HEK293 (cell line): ENCODE results near the gene SH3BP5.

Source experiments
- AEBP2 ChIP-seq: fragments of 450-650 bp; formaldehyde crosslinking; IDR thresholded peaks from 2 replicates; pipeline ENCODE4 v1.5.1; 2016; ENCODE audit warnings: missing biosample characterization, missing genetic modification characterization, borderline replicate concordance
- CTCF ChIP-seq: fragments of 450-650 bp; formaldehyde crosslinking; IDR thresholded peaks from 2 replicates; pipeline ENCODE4 v1.5.1; 2016; ENCODE audit warnings: missing biosample characterization, missing genetic modification characterization
- REST ChIP-seq: fragments of 450-650 bp; formaldehyde crosslinking; IDR thresholded peaks from 2 replicates; pipeline ENCODE4 v1.5.1; 2016; ENCODE audit warnings: missing biosample characterization, missing genetic modification characterization
- SP2 ChIP-seq: fragments of 450-650 bp; formaldehyde crosslinking; IDR thresholded peaks from 2 replicates; pipeline ENCODE4 v1.5.1; 2016; ENCODE audit warnings: missing biosample characterization, missing genetic modification characterization
- YY1 ChIP-seq: fragments of 450-650 bp; formaldehyde crosslinking; IDR thresholded peaks from 2 replicates; pipeline ENCODE4 v1.5.1; 2018; ENCODE audit warnings: missing biosample characterization, missing genetic modification characterization
- ZBTB7A ChIP-seq: fragments of 450-650 bp; formaldehyde crosslinking; IDR thresholded peaks from 2 replicates; pipeline ENCODE4 v1.5.1; 2016; ENCODE audit warnings: low read depth, missing biosample characterization, missing genetic modification characterization
- ZNF704 ChIP-seq: fragments of 450-650 bp; formaldehyde crosslinking; IDR thresholded peaks from 2 replicates; pipeline ENCODE4 v1.5.1; 2016; ENCODE audit warnings: missing biosample characterization, missing genetic modification characterization

DNA sequence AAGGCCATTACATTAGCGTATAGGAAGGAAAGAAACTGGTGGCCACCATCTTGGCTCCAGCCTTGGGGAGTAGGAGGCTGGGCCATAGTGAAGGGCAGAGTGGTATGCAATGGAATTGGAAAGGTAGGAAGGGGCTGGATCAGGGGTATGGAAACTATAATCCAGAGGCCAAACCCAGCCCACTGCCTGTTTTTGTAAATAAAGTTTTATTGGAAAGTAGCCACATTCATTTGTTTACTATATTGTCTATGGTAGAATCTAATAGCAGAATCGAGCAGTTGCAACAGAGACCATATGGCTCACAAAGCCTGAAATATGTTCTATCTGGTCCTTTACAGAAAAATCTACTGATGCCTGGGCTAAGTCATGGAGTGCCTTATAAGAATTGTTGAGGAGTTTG lies 14.1 kb upstream of the SH3BP5 start:
- TF ChIP-seq CTCF (no peak), AEBP2 (no peak), ZNF704 (tag by site-specific recombination) (no peak), ZBTB7A (no peak), YY1 (tag by site-specific recombination) (no peak), SP2 (no peak), REST (tag by site-specific recombination) (no peak)
